Measurements from ENCODE around the gene MYCBPAP. TPM values are rescaled to one million over a fixed set of nuclear protein-coding genes. Genes with fewer than 3 reads are reported as not detected.

MYCBPAP gene
- total RNA-seq, 1 experiment from 2014 or later, result not detected

GRCh38 chr17:50484386-50485155 is 23.7 kb upstream of the MYCBPAP start:
- Histone ChIP-seq H3K9ac (ENCODE audit: low read length) (no peak overlapping the region), H3K79me2 (ENCODE audit: insufficient read depth, low read length) (peaks cover 19% of the 10 kb centered on the region), H3K27me3 (ENCODE audit: insufficient read depth, low read length) (no peaks in the 10 kb centered on the region), H3K9me2 (ENCODE audit: insufficient read depth) (no peaks in the 10 kb centered on the region), H2AFZ (ENCODE audit: low read depth, low read length, poor library complexity, severe bottlenecking) (no peak overlapping the region), H4K20me1 (ENCODE audit: insufficient read depth) (no peaks in the 10 kb centered on the region), H3K9me3 (ENCODE audit: control insufficient read depth in 1 of 2, insufficient read depth in 1 of 2, low read depth in 1 of 2, low read length in 2 of 2) (no peaks in the 10 kb centered on the region), H3K36me3 (ENCODE audit: control insufficient read depth in 1 of 2, insufficient read depth in 2 of 2, low read length in 2 of 2) (peaks cover 24 to 41% of the 10 kb centered on the region in 2 experiments), H3K4me3 (replicated peaks in 1 of 2; ENCODE audit: low read depth in 1 of 2, low read length in 2 of 2) (no peak overlapping the region), H3K4me1 (ENCODE audit: control insufficient read depth in 1 of 2, insufficient read depth in 2 of 2, low read length in 2 of 2) (peaks cover 17 to 42% of the 10 kb centered on the region in 2 experiments), H3K27ac (ENCODE audit: low read depth, low read length) (no peak overlapping the region), H3K4me2 (ENCODE audit: low read length) (no peak overlapping the region)
- DNase-seq (ENCODE audit: low read depth, low spot score) (no peak), ATAC-seq (no peak)
- no peak for TF ChIP-seq CTCF (IDR thresholded peaks at IDR 0.05 in 2 of 3, conservative IDR thresholded peaks at IDR 0.05 in 1 of 3; ENCODE audit: borderline replicate concordance in 1 of 3, insufficient read depth in 1 of 3, low read depth in 2 of 3, low read length in 2 of 3)
- no peak for TF ChIP-seq RAD21 (IDR thresholded peaks at IDR 0.05; ENCODE audit: low read depth)
- TF ChIP-seq ZBTB33 (IDR thresholded peaks at IDR 0.05; ENCODE audit: extremely low read depth, insufficient replicate concordance, low read length), result no peak
- TF ChIP-seq EGR1 (IDR thresholded peaks at IDR 0.05; ENCODE audit: low read depth), result no peak
- no peak for TF ChIP-seq EZH2 (IDR thresholded peaks at IDR 0.05)
- no peak for TF ChIP-seq POLR2A (IDR thresholded peaks at IDR 0.05; ENCODE audit: borderline replicate concordance, extremely low read depth, insufficient read depth, insufficient read length)
- no peak for TF ChIP-seq SRF (IDR thresholded peaks at IDR 0.05; ENCODE audit: low read depth)
- TF ChIP-seq YY1 (IDR thresholded peaks at IDR 0.05; ENCODE audit: extremely low read depth, insufficient replicate concordance, low read depth, low read length), result no peak
- no peak for TF ChIP-seq SIN3A (IDR thresholded peaks at IDR 0.05; ENCODE audit: low read depth)
- no peak for TF ChIP-seq CEBPB (IDR thresholded peaks at IDR 0.05; ENCODE audit: low read depth)
- no peak for TF ChIP-seq ZNF274 (IDR thresholded peaks at IDR 0.05; ENCODE audit: low read depth, low read length)
- CTCF ChIA-PET, result interaction anchor here (0.7 to 0.9 kb wide), 2 partner anchors 17 to 285 kb away, joined by 3 read pairs; no protein-coding TSS in a partner anchor
- POLR2A ChIA-PET, result no interaction called here
- BruUV-seq (replicated peaks), result no TSS peak
- intact Hi-C loops (cut with micrococcal nuclease), result no loop called here
- RAD21 ChIA-PET (ENCODE audit: low non-redundant PET in 1 of 2, low total read pairs in 2 of 2, uncharacterized antibody in 2 of 2, unreplicated experiment in 2 of 2), result interaction anchor here in 1 of 2 experiments (0.9 kb wide), 1 partner anchor 57 kb away, joined by 3 read pairs; no protein-coding TSS in a partner anchor
